Measurements from ENCODE around the gene CCDC60.

The CCDC60 gene

DNA sequence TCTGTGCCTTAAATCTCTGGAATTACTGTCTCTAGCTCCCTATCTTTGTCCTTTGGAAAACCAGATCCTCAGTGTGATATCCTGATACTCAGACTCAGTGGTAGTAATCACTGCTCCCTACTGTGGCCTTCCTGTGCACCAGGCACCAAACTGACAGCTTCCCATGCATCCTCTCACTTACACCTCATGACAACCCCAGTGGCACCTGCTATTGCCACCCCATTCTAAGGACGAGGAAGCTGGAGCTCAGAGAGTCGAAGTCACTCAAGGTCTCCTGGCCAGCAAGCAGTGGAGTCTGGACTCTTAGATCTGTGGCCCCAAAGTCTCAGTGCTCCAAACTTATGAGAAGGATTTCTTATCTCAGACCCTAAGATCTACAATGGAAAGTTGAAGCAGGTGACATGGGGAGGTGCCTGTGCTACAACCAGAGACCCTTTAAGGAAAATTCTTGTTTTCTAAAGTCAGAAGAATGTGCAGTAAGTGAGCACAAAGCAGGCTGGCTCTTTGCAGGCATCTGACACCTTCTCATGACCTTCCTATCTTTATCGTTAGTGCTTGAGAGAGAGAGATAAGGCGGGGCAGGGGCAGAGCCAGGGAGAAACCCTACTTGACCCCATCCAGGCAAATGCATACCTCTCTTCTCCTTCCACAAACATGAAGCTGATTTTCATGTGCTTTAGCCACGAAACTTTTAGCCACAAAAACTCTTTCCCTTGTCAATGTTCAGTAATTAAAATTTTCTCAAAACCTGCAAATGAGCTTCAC lies 47.1 kb downstream of the CCDC60 start:
- H3K4me3 ChIP-seq (ENCODE audit: low read length), result no peak overlapping the region
- no peaks in the 10 kb centered on the region for H4K20me1 ChIP-seq (ENCODE audit: insufficient read depth, low read length)
- no peak for DNase-seq
- no peaks in the 10 kb centered on the region for H3K9me3 ChIP-seq (replicated peaks; ENCODE audit: insufficient read depth, low read length)
- no peak overlapping the region for H3K9ac ChIP-seq (ENCODE audit: low read length)
- no peaks in the 10 kb centered on the region for H3F3A ChIP-seq (ENCODE audit: insufficient read depth, low read length)
- H3K27me3 ChIP-seq (replicated peaks; ENCODE audit: insufficient read depth, low read length), result no peaks in the 10 kb centered on the region
- no peak overlapping the region for H3K27ac ChIP-seq (ENCODE audit: low read length)
- no peaks in the 10 kb centered on the region for H3K79me2 ChIP-seq (ENCODE audit: low read length)
- H3K9me2 ChIP-seq (replicated peaks; ENCODE audit: insufficient read depth, low read length), result no peaks in the 10 kb centered on the region
- TF ChIP-seq EZH2 (optimal IDR thresholded peaks at IDR 0.05; ENCODE audit: low read depth, low read length) (no peak), EZH2phosphoT487 (IDR thresholded peaks at IDR 0.05; ENCODE audit: low read length) (no peak)
- TF ChIP-seq, protein P1, sequence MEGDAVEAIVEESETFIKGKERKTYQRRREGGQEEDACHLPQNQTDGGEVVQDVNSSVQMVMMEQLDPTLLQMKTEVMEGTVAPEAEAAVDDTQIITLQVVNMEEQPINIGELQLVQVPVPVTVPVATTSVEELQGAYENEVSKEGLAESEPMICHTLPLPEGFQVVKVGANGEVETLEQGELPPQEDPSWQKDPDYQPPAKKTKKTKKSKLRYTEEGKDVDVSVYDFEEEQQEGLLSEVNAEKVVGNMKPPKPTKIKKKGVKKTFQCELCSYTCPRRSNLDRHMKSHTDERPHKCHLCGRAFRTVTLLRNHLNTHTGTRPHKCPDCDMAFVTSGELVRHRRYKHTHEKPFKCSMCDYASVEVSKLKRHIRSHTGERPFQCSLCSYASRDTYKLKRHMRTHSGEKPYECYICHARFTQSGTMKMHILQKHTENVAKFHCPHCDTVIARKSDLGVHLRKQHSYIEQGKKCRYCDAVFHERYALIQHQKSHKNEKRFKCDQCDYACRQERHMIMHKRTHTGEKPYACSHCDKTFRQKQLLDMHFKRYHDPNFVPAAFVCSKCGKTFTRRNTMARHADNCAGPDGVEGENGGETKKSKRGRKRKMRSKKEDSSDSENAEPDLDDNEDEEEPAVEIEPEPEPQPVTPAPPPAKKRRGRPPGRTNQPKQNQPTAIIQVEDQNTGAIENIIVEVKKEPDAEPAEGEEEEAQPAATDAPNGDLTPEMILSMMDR (IDR thresholded peaks at IDR 0.05; ENCODE audit: low read length), result no peak
- H2AFZ ChIP-seq (ENCODE audit: low read length), result no peak overlapping the region
- H3K4me2 ChIP-seq (ENCODE audit: low read depth, low read length), result no peak overlapping the region
- no peaks in the 10 kb centered on the region for H3K4me1 ChIP-seq (ENCODE audit: low read length)
- H3K36me3 ChIP-seq (replicated peaks; ENCODE audit: insufficient read depth, low read length), result no peaks in the 10 kb centered on the region

DNA sequence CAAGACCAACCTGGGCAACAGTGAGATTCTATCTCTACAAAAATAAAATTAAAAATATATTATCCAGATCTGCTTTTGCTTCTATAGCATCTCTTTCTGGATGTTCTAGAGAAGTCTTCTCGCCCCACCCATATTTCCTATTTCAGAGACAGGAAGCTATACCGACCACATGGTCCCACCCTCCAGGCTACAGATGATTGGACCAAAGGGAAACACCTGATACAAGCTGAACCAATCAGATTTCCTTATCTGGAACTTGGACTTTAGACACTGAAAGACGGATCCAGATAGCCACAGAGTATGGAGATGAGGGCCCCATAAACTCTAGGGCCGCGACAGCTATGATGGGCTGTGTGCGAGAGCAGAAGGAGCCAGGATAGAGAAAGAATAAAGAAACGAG lies 48.7 kb downstream of the CCDC60 start:
- no peak overlapping the region for H2AFZ ChIP-seq (ENCODE audit: low read length)
- H3K27ac ChIP-seq (ENCODE audit: low read length), result no peak overlapping the region
- no peak overlapping the region for H3K4me3 ChIP-seq (ENCODE audit: low read length)
- H4K20me1 ChIP-seq (ENCODE audit: insufficient read depth, low read length), result no peaks in the 10 kb centered on the region
- no peaks in the 10 kb centered on the region for H3K9me2 ChIP-seq (replicated peaks; ENCODE audit: insufficient read depth, low read length)
- DNase-seq, result no peak
- no peak for TF ChIP-seq EZH2 (optimal IDR thresholded peaks at IDR 0.05; ENCODE audit: low read depth, low read length)
- TF ChIP-seq, protein P1 (IDR thresholded peaks at IDR 0.05; ENCODE audit: low read length), result no peak
- no peaks in the 10 kb centered on the region for H3K9me3 ChIP-seq (replicated peaks; ENCODE audit: insufficient read depth, low read length)
- no peak overlapping the region for H3K4me2 ChIP-seq (ENCODE audit: low read depth, low read length)
- H3K27me3 ChIP-seq (replicated peaks; ENCODE audit: insufficient read depth, low read length), result no peaks in the 10 kb centered on the region
- no peak overlapping the region for H3K9ac ChIP-seq (ENCODE audit: low read length)
- H3K79me2 ChIP-seq (ENCODE audit: low read length), result no peaks in the 10 kb centered on the region
- no peaks in the 10 kb centered on the region for H3F3A ChIP-seq (ENCODE audit: insufficient read depth, low read length)
- no peaks in the 10 kb centered on the region for H3K36me3 ChIP-seq (replicated peaks; ENCODE audit: insufficient read depth, low read length)
- H3K4me1 ChIP-seq (ENCODE audit: low read length), result no peaks in the 10 kb centered on the region

DNA sequence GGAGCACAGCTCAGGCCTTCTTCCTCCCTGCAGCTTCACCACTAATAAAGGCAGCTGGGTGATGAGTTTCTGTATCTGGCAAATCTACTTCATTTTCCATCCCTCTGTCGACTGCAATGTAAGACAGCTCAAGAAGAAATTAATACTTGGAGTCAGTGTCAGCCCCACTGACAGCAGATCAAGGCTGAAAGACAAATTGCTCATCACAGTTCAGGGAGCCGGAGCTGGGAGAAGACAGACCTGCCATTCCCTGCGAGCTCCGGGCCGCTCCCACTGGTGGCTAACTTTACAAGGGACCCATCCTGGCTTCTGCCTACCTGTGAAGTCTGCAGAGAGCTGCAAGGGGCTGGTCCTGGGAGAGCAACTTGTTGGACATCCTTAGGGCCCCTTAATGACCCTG lies 49.8 kb downstream of the CCDC60 start:
- no peaks in the 10 kb centered on the region for H3K27me3 ChIP-seq (replicated peaks; ENCODE audit: insufficient read depth, low read length)
- H3K9me3 ChIP-seq (replicated peaks; ENCODE audit: insufficient read depth, low read length), result no peaks in the 10 kb centered on the region
- H4K20me1 ChIP-seq (ENCODE audit: insufficient read depth, low read length), result no peaks in the 10 kb centered on the region
- H3K4me2 ChIP-seq (ENCODE audit: low read depth, low read length), result no peak overlapping the region
- H3K9ac ChIP-seq (ENCODE audit: low read length), result no peak overlapping the region
- no peaks in the 10 kb centered on the region for H3K9me2 ChIP-seq (replicated peaks; ENCODE audit: insufficient read depth, low read length)
- DNase-seq, result no peak
- no peaks in the 10 kb centered on the region for H3K79me2 ChIP-seq (ENCODE audit: low read length)
- no peak overlapping the region for H2AFZ ChIP-seq (ENCODE audit: low read length)
- no peak overlapping the region for H3K4me3 ChIP-seq (ENCODE audit: low read length)
- TF ChIP-seq EZH2 (optimal IDR thresholded peaks at IDR 0.05; ENCODE audit: low read depth, low read length) (no peak), EZH2phosphoT487 (IDR thresholded peaks at IDR 0.05; ENCODE audit: low read length) (no peak)
- TF ChIP-seq, protein P1 (IDR thresholded peaks at IDR 0.05; ENCODE audit: low read length), result no peak
- no peaks in the 10 kb centered on the region for H3K4me1 ChIP-seq (ENCODE audit: low read length)
- H3F3A ChIP-seq (ENCODE audit: insufficient read depth, low read length), result no peaks in the 10 kb centered on the region
- H3K27ac ChIP-seq (ENCODE audit: low read length), result no peak overlapping the region
- H3K36me3 ChIP-seq (replicated peaks; ENCODE audit: insufficient read depth, low read length), result no peaks in the 10 kb centered on the region

Data from MM.1S (cell line).